ENCODE results near the gene CENPU. TPM values are rescaled to one million over a fixed set of nuclear protein-coding genes. Genes with fewer than 3 reads are reported as not detected.

Gene CENPU
- total and polyA plus RNA-seq, 2 of the 8 experiments (the other 6 are each of a cell fraction or from before 2014, with no cell fraction given) = 32.1 to 122 TPM

GRCh38 chr4:184769141-184769765 is 35.4 kb upstream of the CENPU start:
- ChIA-PET POLR2A (ENCODE audit: partially characterized antibody) (interaction anchor here (1.2 kb wide), 1 partner anchor 12 kb away, joined by 3 read pairs; no protein-coding TSS in a partner anchor), CTCF (ENCODE audit: partially characterized antibody) (interaction anchor here (0.9 kb wide), 1 partner anchor 22 kb away, joined by 3 read pairs; no protein-coding TSS in a partner anchor)
- H3K23ac ChIP-seq (ENCODE audit: insufficient read length) = no peak overlapping the region
- H3K23me2 ChIP-seq (ENCODE audit: low read depth, low read length) = no peaks in the 10 kb centered on the region
- no peak overlapping the region for H3K4ac ChIP-seq (replicated peaks; ENCODE audit: insufficient read length, low read depth, low read length)
- H3K27ac ChIP-seq (ENCODE audit: low read depth, low read length) = no peak overlapping the region
- DNase-seq (ENCODE audit: low read depth in 1 of 2, low spot score in 2 of 2) = no peak
- no peak overlapping the region for H2BK15ac ChIP-seq (ENCODE audit: low read length)
- no peak overlapping the region for H3K9ac ChIP-seq (replicated peaks in 1 of 4; ENCODE audit: extremely low read depth in 1 of 4, low read depth in 3 of 4, low read length in 3 of 4)
- no peak overlapping the region for H4K8ac ChIP-seq (ENCODE audit: extremely low read depth, insufficient read depth, low read length)
- H3K4me1 ChIP-seq (replicated peaks in 1 of 4; ENCODE audit: control insufficient read depth in 3 of 4, insufficient read depth in 4 of 4, low read length in 3 of 4) = no peaks in the 10 kb centered on the region
- H4K20me1 ChIP-seq (replicated peaks in 1 of 2; ENCODE audit: control insufficient read depth in 1 of 2, insufficient read depth in 2 of 2, low read length in 2 of 2) = no peaks in the 10 kb centered on the region
- H2AK5ac ChIP-seq (ENCODE audit: low read depth, low read length) = no peak overlapping the region
- no peaks in the 10 kb centered on the region for H3K36me3 ChIP-seq (ENCODE audit: control insufficient read depth in 2 of 4, insufficient read depth in 4 of 4, low read length in 3 of 4)
- no peak overlapping the region for H3K56ac ChIP-seq (replicated peaks; ENCODE audit: insufficient read length, low read depth, low read length)
- no peaks in the 10 kb centered on the region for H3K9me3 ChIP-seq (ENCODE audit: insufficient read depth in 2 of 2, low read depth in 1 of 2, low read length in 1 of 2)
- H3K79me2 ChIP-seq (ENCODE audit: control insufficient read depth in 1 of 2, insufficient read depth in 2 of 2, low read length in 2 of 2) = no peaks in the 10 kb centered on the region
- no peak overlapping the region for H4K5ac ChIP-seq (ENCODE audit: insufficient read length, low read depth, low read length)
- H3K14ac ChIP-seq (ENCODE audit: insufficient read length) = no peak overlapping the region
- no peak overlapping the region for H4K91ac ChIP-seq (replicated peaks; ENCODE audit: insufficient read length, low read length)
- 91% methylated on average over 7 of the region's 7 CpGs; no CpG with 5 or more reads in 1 of the 2 experiments for WGBS, 2 experiments (ENCODE audit: extremely low coverage in 1 of 2, insufficient coverage in 1 of 2, insufficient read length in 1 of 2, insufficient replicate concordance in 2 of 2, low coverage in 1 of 2, low lambda C conversion rate in 2 of 2, missing lambda C conversion rate in 1 of 2)
- no peak overlapping the region for H2BK5ac ChIP-seq (ENCODE audit: low read depth, low read length)
- no peak overlapping the region for H3K4me3 ChIP-seq (ENCODE audit: extremely low read depth in 1 of 4, insufficient read depth in 2 of 4, low read depth in 3 of 4, low read length in 4 of 4)
- no peaks in the 10 kb centered on the region for H3K27me3 ChIP-seq (replicated peaks in 1 of 4; ENCODE audit: control insufficient read depth in 3 of 4, extremely low read depth in 1 of 4, insufficient read depth in 3 of 4, low read length in 3 of 4)
- H3K4me2 ChIP-seq (ENCODE audit: insufficient read depth in 1 of 2, low read depth in 2 of 2, low read length in 2 of 2) = no peak overlapping the region
- no peak for FAIRE-seq
- no peak overlapping the region for H2BK120ac ChIP-seq (replicated peaks; ENCODE audit: low read depth, low read length)
- no peak overlapping the region for H2AFZ ChIP-seq (ENCODE audit: low read length)
- no peak overlapping the region for H2BK12ac ChIP-seq (ENCODE audit: low read depth, low read length)
- H2BK20ac ChIP-seq (ENCODE audit: low read length) = no peak overlapping the region
- no peak overlapping the region for H3K18ac ChIP-seq (ENCODE audit: extremely low read depth, low read length)
- no peaks in the 10 kb centered on the region for H3K79me1 ChIP-seq (ENCODE audit: low read depth, low read length)
- no peak for TF ChIP-seq CHD1 (IDR thresholded peaks at IDR 0.05; ENCODE audit: low read depth, low read length)
- no peak for TF ChIP-seq GTF2F1 (IDR thresholded peaks at IDR 0.05; ENCODE audit: borderline replicate concordance, low read depth, low read length)
- no peak for TF ChIP-seq MAFK (IDR thresholded peaks at IDR 0.05; ENCODE audit: low read depth, low read length)
- no peak for TF ChIP-seq JUN (IDR thresholded peaks at IDR 0.05; ENCODE audit: low read depth, low read length)
- TF ChIP-seq RXRA (IDR thresholded peaks at IDR 0.05; ENCODE audit: insufficient read depth, low read depth, low read length) = no peak
- no peak for TF ChIP-seq PHF8 (conservative IDR thresholded peaks at IDR 0.05; ENCODE audit: low read depth, low read length)
- TF ChIP-seq POLR2AphosphoS5 (IDR thresholded peaks at IDR 0.05; ENCODE audit: low read depth, low read length) = no peak
- no peak for TF ChIP-seq TAF1 (IDR thresholded peaks at IDR 0.05; ENCODE audit: low read depth, low read length)
- no peak for TF ChIP-seq SUZ12 (IDR thresholded peaks at IDR 0.05; ENCODE audit: low read length)
- TF ChIP-seq HDAC6 (IDR thresholded peaks at IDR 0.05; ENCODE audit: low read depth, low read length) = no peak
- no peak for TF ChIP-seq SIRT6 (IDR thresholded peaks at IDR 0.05; ENCODE audit: low read length)
- TF ChIP-seq CEBPB (IDR thresholded peaks at IDR 0.05; ENCODE audit: low read depth, low read length) = no peak
- TF ChIP-seq BACH1 (IDR thresholded peaks at IDR 0.05; ENCODE audit: low read length) = no peak
- TF ChIP-seq NANOG (IDR thresholded peaks at IDR 0.05; ENCODE audit: insufficient read depth, low read depth, low read length, poor library complexity, severe bottlenecking) = no peak
- no peak for TF ChIP-seq KDM4A (IDR thresholded peaks at IDR 0.05; ENCODE audit: low read depth, low read length, severe bottlenecking)

All from H1 (cell line).